Mesendoderm (in vitro differentiated cells): ENCODE data around the gene PIK3C2A.

ENCODE experiments used
- DNase-seq: peaks from one replicate; pipeline ENCODE4 v3.0.0; 2013
- H2AK5ac ChIP-seq: 2 replicates; pipeline ENCODE4 v1.6.1; 2013; ENCODE audit warnings: low read length, inconsistent platforms
- H2BK120ac ChIP-seq: 2 replicates; pipeline ENCODE4 v1.6.1; 2013; ENCODE audit warnings: low read depth, mild to moderate bottlenecking, low read length, moderate library complexity, mixed read lengths
- H2BK15ac ChIP-seq: replicated peaks from 2 replicates; pipeline ENCODE4 v1.6.1; 2013; ENCODE audit warnings: low read depth, mild to moderate bottlenecking, moderate library complexity
- H2BK5ac ChIP-seq: 2 replicates; pipeline ENCODE4 v1.6.1; 2013; ENCODE audit warnings: low read length, inconsistent platforms
- H3K18ac ChIP-seq: 2 replicates; pipeline ENCODE4 v1.6.1; 2013; ENCODE audit warnings: mild to moderate bottlenecking, low read length, mixed read lengths
- H3K23ac ChIP-seq: one replicate; pipeline ENCODE4 v1.6.1; 2013; ENCODE audit warnings: low read length
- H3K27ac ChIP-seq: 2 replicates; pipeline ENCODE4 v1.5.1; 2013; ENCODE audit warnings: low read depth, mild to moderate bottlenecking, inconsistent platforms, low read length, moderate library complexity
- H3K27me3 ChIP-seq: 2 replicates; pipeline ENCODE4 v1.6.1; 2013; ENCODE audit warnings: low read length, control low read depth, mild to moderate bottlenecking, inconsistent platforms; ENCODE audit not compliant: insufficient read depth, poor library complexity
- H3K36me3 ChIP-seq: 2 replicates; pipeline ENCODE4 v1.6.1; 2013; ENCODE audit warnings: low read length, inconsistent platforms; ENCODE audit not compliant: control insufficient read depth, insufficient read depth
- H3K4ac ChIP-seq: one replicate; pipeline ENCODE4 v1.6.1; 2013; ENCODE audit warnings: low read depth, mild to moderate bottlenecking, low read length, moderate library complexity
- H3K4me1 ChIP-seq: 2 replicates; pipeline ENCODE4 v1.6.1; 2013; ENCODE audit warnings: low read depth, low read length, inconsistent platforms; ENCODE audit not compliant: control insufficient read depth
- H3K4me2 ChIP-seq: 2 replicates; pipeline ENCODE4 v1.6.1; 2013; ENCODE audit warnings: low read length
- H3K4me3 ChIP-seq: 2 replicates; pipeline ENCODE4 v1.5.1; 2013; ENCODE audit warnings: mild to moderate bottlenecking, low read length
- H3K56ac ChIP-seq: one replicate; pipeline ENCODE4 v1.6.1; 2013; ENCODE audit warnings: low read length
- H3K79me1 ChIP-seq: 2 replicates; pipeline ENCODE4 v1.6.1; 2013; ENCODE audit warnings: low read length, inconsistent platforms
- H3K79me2 ChIP-seq: 2 replicates; pipeline ENCODE4 v1.6.1; 2013; ENCODE audit warnings: mild to moderate bottlenecking, low read length; ENCODE audit not compliant: control insufficient read depth, insufficient read depth
- H3K9ac ChIP-seq: 2 replicates; pipeline ENCODE4 v1.6.1; 2013; ENCODE audit warnings: low read length, inconsistent platforms
- H4K5ac ChIP-seq: one replicate; pipeline ENCODE4 v1.6.1; 2013; ENCODE audit warnings: low read length
- H4K8ac ChIP-seq: one replicate; pipeline ENCODE4 v1.6.1; 2013; ENCODE audit warnings: low read depth, mild to moderate bottlenecking, control low read depth, low read length, moderate library complexity
- WGBS: extraction: QIAGEN DNeasy Blood & Tissue Kit; methylation state at CpG from one replicate; pipeline ENCODE4 v1.1.7; 2013; ENCODE audit warnings: low lambda C conversion rate, missing lambda C conversion rate; ENCODE audit not compliant: insufficient coverage; ENCODE audit errors: extremely low coverage; 5-methylcytosine and 5-hydroxymethylcytosine counted together

The PIK3C2A gene

DNA sequence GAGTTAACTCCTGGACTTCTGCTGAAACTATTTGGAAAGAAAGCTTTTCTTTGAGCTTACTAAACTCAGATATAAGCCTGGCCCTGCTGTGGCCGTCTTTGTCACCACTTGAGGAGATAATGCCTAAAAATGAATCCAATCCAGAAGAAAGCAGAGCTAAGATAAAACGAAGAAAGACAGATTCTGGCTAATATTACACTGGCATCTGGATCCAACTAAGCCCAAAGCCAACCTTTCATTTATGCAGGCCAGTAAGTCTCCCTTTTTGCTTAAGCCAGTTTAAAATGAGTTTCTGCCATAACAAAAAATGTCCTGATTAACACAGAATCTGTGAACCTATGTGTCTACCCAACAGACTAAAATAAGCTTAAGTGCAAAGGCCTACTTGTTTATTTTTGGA lies 34.5 kb downstream of the PIK3C2A start:
- H2AK5ac ChIP-seq: no peak overlapping the region
- H3K4me2 ChIP-seq: no peak overlapping the region
- H3K27ac ChIP-seq: no peak overlapping the region
- no peak overlapping the region for H2BK15ac ChIP-seq
- peaks cover 17% of the 10 kb centered on the region for H3K79me2 ChIP-seq
- H3K9ac ChIP-seq: no peak overlapping the region
- no peak overlapping the region for H3K4ac ChIP-seq
- peaks cover 2% of the 10 kb centered on the region for H3K36me3 ChIP-seq
- H3K4me1 ChIP-seq: peaks cover 3% of the 10 kb centered on the region
- no peak overlapping the region for H3K4me3 ChIP-seq
- no CpG with 5 or more reads among the region's 2 CpGs for WGBS
- H3K27me3 ChIP-seq: no peaks in the 10 kb centered on the region
- H3K23ac ChIP-seq: no peak overlapping the region
- H3K79me1 ChIP-seq: peaks cover 7% of the 10 kb centered on the region
- H4K8ac ChIP-seq: no peak overlapping the region
- H3K56ac ChIP-seq: no peak overlapping the region
- no peak overlapping the region for H2BK5ac ChIP-seq
- no peak overlapping the region for H3K18ac ChIP-seq
- no peak for DNase-seq
- H2BK120ac ChIP-seq: no peak overlapping the region
- no peak overlapping the region for H4K5ac ChIP-seq

DNA sequence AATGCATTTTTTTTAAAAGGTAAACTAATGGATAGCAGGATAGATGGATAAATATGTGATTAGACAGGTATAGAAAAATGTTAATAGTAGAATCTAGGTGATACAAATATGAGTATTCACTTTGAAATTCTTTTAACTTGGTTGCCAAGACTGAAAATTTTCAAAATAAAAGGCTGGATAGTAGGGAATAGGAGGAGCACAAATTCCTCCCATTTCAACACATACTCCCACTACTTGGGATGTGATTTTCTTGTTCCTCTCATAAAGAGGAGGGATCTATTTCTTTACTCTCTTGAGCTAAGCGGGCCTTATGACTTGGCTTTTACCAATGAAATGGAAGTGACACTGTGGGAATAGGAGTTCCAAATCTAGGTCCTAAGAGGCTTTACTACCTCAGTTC lies 35.9 kb downstream of the PIK3C2A start:
- Histone ChIP-seq H3K27ac (no peak overlapping the region), H3K79me2 (peaks cover 16% of the 10 kb centered on the region), H3K36me3 (peaks cover 2% of the 10 kb centered on the region), H2BK120ac (no peak overlapping the region), H3K18ac (no peak overlapping the region), H4K5ac (no peak overlapping the region), H3K56ac (no peak overlapping the region), H2BK15ac (no peak overlapping the region), H3K4ac (no peak overlapping the region), H3K79me1 (peaks cover 7% of the 10 kb centered on the region), H2AK5ac (no peak overlapping the region), H4K8ac (no peak overlapping the region), H3K27me3 (no peaks in the 10 kb centered on the region), H3K4me3 (no peak overlapping the region), H2BK5ac (no peak overlapping the region), H3K4me2 (no peak overlapping the region), H3K23ac (no peak overlapping the region), H3K4me1 (peaks cover 3% of the 10 kb centered on the region), H3K9ac (no peak overlapping the region)
- DNase-seq: peak; percentile 20
- WGBS: no CpG with 5 or more reads among the region's 1 CpG

DNA sequence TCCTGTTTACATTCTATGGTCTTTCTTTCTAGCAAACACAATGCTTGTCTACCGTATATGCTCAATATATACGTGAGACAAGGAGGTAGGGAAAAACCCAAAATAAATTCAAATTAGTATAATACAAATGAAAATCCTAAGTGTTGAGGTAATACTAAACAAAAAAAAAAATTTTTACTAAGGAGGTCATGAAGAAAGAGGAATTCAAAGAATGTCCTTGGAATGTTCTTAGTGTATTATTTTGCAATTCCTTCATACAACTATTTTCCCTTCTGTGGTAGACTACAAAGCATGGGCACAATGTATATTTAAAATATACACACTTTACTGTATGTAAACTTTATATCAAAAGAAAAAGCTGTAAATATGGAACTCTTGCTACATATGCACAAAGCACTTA lies 36.4 kb downstream of the PIK3C2A start:
- H3K4me1 ChIP-seq: peaks cover 3% of the 10 kb centered on the region
- H3K4ac ChIP-seq: no peak overlapping the region
- no peak overlapping the region for H3K4me3 ChIP-seq
- no CpG with 5 or more reads among the region's 2 CpGs for WGBS
- no peak overlapping the region for H3K56ac ChIP-seq
- H3K23ac ChIP-seq: no peak overlapping the region
- no peak overlapping the region for H2BK120ac ChIP-seq
- peaks cover 9% of the 10 kb centered on the region for H3K79me1 ChIP-seq
- H3K36me3 ChIP-seq: peaks cover 2% of the 10 kb centered on the region
- H2BK15ac ChIP-seq: no peak overlapping the region
- no peak overlapping the region for H2BK5ac ChIP-seq
- H3K27ac ChIP-seq: no peak overlapping the region
- H3K18ac ChIP-seq: no peak overlapping the region
- H3K9ac ChIP-seq: no peak overlapping the region
- peaks cover 19% of the 10 kb centered on the region for H3K79me2 ChIP-seq
- no peak overlapping the region for H4K8ac ChIP-seq
- no peak overlapping the region for H3K4me2 ChIP-seq
- peak; percentile 47 for DNase-seq
- H4K5ac ChIP-seq: no peak overlapping the region
- H3K27me3 ChIP-seq: no peaks in the 10 kb centered on the region
- no peak overlapping the region for H2AK5ac ChIP-seq

DNA sequence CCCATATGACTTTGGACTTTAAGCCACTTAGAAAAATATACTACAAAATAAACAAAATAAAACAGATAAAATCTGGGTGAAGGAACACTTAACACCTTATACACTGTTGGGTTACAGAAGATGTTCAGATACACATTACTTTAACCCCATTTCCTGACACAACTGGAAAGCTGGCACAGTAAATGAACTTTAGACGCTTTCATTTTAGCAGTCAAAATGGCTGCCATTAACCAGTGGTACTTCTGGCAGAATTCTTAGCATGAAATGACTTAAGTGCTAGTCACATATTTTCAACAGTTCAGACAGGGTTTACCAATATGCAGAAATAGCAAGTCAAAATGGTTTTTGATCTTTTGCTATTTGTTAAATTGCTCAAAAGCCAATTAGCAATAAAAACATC lies 37.9 kb downstream of the PIK3C2A start:
- H3K79me2 ChIP-seq: peaks cover 23% of the 10 kb centered on the region
- H3K36me3 ChIP-seq: peaks cover 2% of the 10 kb centered on the region
- H2AK5ac ChIP-seq: no peak overlapping the region
- H2BK120ac ChIP-seq: no peak overlapping the region
- DNase-seq: no peak
- WGBS: no CpG with 5 or more reads among the region's 1 CpG
- H3K4me2 ChIP-seq: no peak overlapping the region
- no peak overlapping the region for H3K56ac ChIP-seq
- no peak overlapping the region for H2BK5ac ChIP-seq
- H4K5ac ChIP-seq: no peak overlapping the region
- H3K9ac ChIP-seq: no peak overlapping the region
- H3K27me3 ChIP-seq: no peaks in the 10 kb centered on the region
- peaks cover 7% of the 10 kb centered on the region for H3K4me1 ChIP-seq
- no peak overlapping the region for H3K23ac ChIP-seq
- no peak overlapping the region for H4K8ac ChIP-seq
- no peak overlapping the region for H3K4ac ChIP-seq
- H3K4me3 ChIP-seq: no peak overlapping the region
- H3K27ac ChIP-seq: no peak overlapping the region
- no peak overlapping the region for H3K18ac ChIP-seq
- H2BK15ac ChIP-seq: no peak overlapping the region
- peaks cover 12% of the 10 kb centered on the region for H3K79me1 ChIP-seq

DNA sequence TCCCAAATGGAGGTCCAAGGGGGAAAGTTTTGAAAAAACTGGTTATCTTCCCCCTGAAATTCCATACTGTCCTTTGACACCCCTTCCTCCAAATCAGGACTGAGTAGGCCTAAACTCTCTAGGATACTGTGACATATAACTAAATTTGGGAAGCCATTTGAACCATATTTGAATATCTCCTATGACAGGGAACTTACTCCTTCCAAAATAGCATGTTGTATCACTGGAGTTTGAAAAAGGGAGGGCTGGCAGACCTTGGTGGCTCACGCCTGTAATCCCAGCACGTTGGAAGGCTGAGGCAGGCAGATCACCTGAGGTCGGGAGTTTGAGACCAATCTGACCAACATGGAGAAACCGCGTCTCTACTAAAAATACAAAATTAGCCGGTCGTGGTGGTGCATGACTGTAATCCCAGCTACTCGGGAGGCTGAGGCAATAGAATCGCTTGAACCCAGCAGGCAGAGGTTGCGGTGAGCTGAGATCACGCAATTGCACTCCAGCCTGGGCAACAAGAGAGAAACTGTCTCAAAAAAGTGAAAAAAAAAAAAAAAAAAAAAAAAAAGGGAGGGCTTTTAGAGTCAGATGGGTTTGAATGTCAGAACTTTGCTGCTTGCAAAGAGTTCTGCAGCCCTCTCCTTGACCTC lies 42.4 kb downstream of the PIK3C2A start:
- no peak overlapping the region for H2AK5ac ChIP-seq
- H3K4me2 ChIP-seq: no peak overlapping the region
- H3K4me1 ChIP-seq: peaks cover 5% of the 10 kb centered on the region
- no peak overlapping the region for H3K4ac ChIP-seq
- no peak overlapping the region for H2BK15ac ChIP-seq
- no peak overlapping the region for H4K5ac ChIP-seq
- H3K9ac ChIP-seq: no peak overlapping the region
- H2BK5ac ChIP-seq: no peak overlapping the region
- WGBS: no CpG with 5 or more reads among the region's 11 CpGs
- no peak overlapping the region for H3K18ac ChIP-seq
- DNase-seq: no peak
- peaks cover 15% of the 10 kb centered on the region for H3K79me1 ChIP-seq
- no peak overlapping the region for H3K4me3 ChIP-seq
- no peaks in the 10 kb centered on the region for H3K27me3 ChIP-seq
- no peak overlapping the region for H2BK120ac ChIP-seq
- H3K56ac ChIP-seq: no peak overlapping the region
- H3K27ac ChIP-seq: no peak overlapping the region
- no peak overlapping the region for H3K23ac ChIP-seq
- H4K8ac ChIP-seq: no peak overlapping the region
- peaks cover 30% of the 10 kb centered on the region for H3K79me2 ChIP-seq
- peaks cover 2% of the 10 kb centered on the region for H3K36me3 ChIP-seq
